Duodenal mucosa (tissue), 2 donors: Measurements from ENCODE around the gene LSAMP.

Experiments used
- H3K27ac ChIP-seq: one replicate; pipeline ENCODE4 v1.7.0; 2013; ENCODE audit warnings: low read depth, low read length
- H3K27me3 ChIP-seq, 2 donors: one replicate each; pipeline ENCODE4 v1.7.0; 2013; ENCODE audit warnings: low read length in 2 of 2, control low read depth in 1 of 2; ENCODE audit not compliant: insufficient read depth in 2 of 2, control insufficient read depth in 1 of 2
- H3K36me3 ChIP-seq, 2 donors: one replicate each; pipeline ENCODE4 v1.7.0; 2013; ENCODE audit warnings: low read length in 2 of 2, control low read depth in 1 of 2; ENCODE audit not compliant: insufficient read depth in 2 of 2, control insufficient read depth in 1 of 2
- H3K4me1 ChIP-seq, 2 donors: one replicate each; pipeline ENCODE4 v1.7.0; 2013; ENCODE audit warnings: low read length in 2 of 2, control low read depth in 1 of 2; ENCODE audit not compliant: insufficient read depth in 2 of 2, control insufficient read depth in 1 of 2
- H3K4me3 ChIP-seq, 2 donors: one replicate each; pipeline ENCODE4 v1.7.0; 2013; ENCODE audit warnings: low read length in 2 of 2, low read depth in 1 of 2
- H3K9ac ChIP-seq, 2 donors: one replicate each; pipeline ENCODE4 v1.7.0; 2013; ENCODE audit warnings: low read length in 2 of 2, low read depth in 1 of 2
- H3K9me3 ChIP-seq, 2 donors: one replicate each; pipeline ENCODE4 v1.7.0; 2013; ENCODE audit warnings: low read length in 2 of 2, control low read depth in 1 of 2; ENCODE audit not compliant: control insufficient read depth in 1 of 2

LSAMP gene

GRCh38 chr3:115876876-115877614 is 568.2 kb downstream of the LSAMP start:
- Histone ChIP-seq H3K9me3 (no peaks in the 10 kb centered on the region), H3K4me3 (no peak overlapping the region), H3K27ac (no peak overlapping the region), H3K4me1 (no peaks in the 10 kb centered on the region), H3K9ac (no peak overlapping the region), H3K27me3 (no peaks in the 10 kb centered on the region), H3K36me3 (no peaks in the 10 kb centered on the region)

DNA sequence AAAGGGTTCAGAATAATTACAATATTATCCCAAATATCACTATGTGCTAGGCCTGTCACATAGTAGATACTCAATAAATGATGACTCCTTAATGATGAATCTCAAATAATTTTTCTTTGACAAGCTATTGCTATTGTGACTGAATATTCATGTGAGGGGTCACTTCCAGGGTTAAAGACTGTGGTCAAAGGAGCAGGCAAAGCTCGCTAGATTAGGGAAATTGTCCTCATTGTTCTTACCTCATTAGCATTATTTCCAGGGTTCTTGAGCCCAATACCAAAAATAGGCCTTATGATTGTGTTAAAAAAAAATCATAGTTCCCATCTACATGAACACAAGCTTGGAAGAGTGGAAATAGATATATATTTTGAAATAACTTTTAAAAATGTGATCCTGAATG is 569.8 kb downstream of the LSAMP start:
- Histone ChIP-seq H3K27me3 (no peaks in the 10 kb centered on the region), H3K9me3 (no peaks in the 10 kb centered on the region), H3K27ac (no peak overlapping the region), H3K4me3 (no peak overlapping the region), H3K9ac (no peak overlapping the region), H3K36me3 (no peaks in the 10 kb centered on the region), H3K4me1 (no peaks in the 10 kb centered on the region)

- no peaks in the 10 kb centered on the region for H3K36me3 ChIP-seq
- no peak overlapping the region for H3K4me3 ChIP-seq
- H3K27ac ChIP-seq = no peak overlapping the region
- H3K27me3 ChIP-seq = no peaks in the 10 kb centered on the region
- no peak overlapping the region for H3K9ac ChIP-seq
- no peaks in the 10 kb centered on the region for H3K9me3 ChIP-seq
- no peaks in the 10 kb centered on the region for H3K4me1 ChIP-seq
Observed at GRCh38 chr3:115871735-115872134, 573.6 kb downstream of the LSAMP start.

GRCh38 chr3:115864911-115865310 is 580.4 kb downstream of the LSAMP start:
- H3K9me3 ChIP-seq = no peaks in the 10 kb centered on the region
- H3K4me3 ChIP-seq = no peak overlapping the region
- no peaks in the 10 kb centered on the region for H3K36me3 ChIP-seq
- H3K4me1 ChIP-seq = no peaks in the 10 kb centered on the region
- no peak overlapping the region for H3K9ac ChIP-seq
- H3K27me3 ChIP-seq = no peaks in the 10 kb centered on the region
- no peak overlapping the region for H3K27ac ChIP-seq

DNA sequence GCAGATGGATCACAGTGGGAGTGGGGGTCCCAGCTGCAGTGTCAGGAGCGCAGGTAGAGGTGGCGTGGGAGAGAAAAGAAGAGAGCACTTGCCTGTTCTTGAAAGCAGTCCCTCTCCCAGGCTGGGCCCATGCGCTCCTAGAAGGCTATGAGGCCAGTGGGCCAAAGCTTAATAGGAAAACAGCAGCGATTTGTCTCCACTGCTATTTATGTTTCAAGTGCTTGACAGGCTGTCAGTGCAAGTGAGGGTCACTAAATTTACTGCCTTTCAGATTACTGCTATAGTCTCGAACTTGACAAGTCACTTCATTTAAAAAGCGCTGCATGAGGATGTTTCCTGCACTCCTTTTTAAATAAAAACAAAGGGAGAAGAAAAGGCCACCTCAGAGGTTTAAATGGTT is 582.4 kb downstream of the LSAMP start:
- Histone ChIP-seq H3K36me3 (no peaks in the 10 kb centered on the region), H3K27me3 (no peaks in the 10 kb centered on the region), H3K9ac (no peak overlapping the region)

GRCh38 chr3:115862099-115862498 is 583.2 kb downstream of the LSAMP start:
- Histone ChIP-seq H3K27ac (no peak overlapping the region), H3K4me1 (peaks cover 0 to 6% of the 10 kb centered on the region in 2 donors), H3K9me3 (no peaks in the 10 kb centered on the region), H3K36me3 (no peaks in the 10 kb centered on the region), H3K27me3 (no peaks in the 10 kb centered on the region), H3K9ac (no peak overlapping the region), H3K4me3 (no peak overlapping the region)

More for the DNA sequence above, 582.4 kb downstream of the LSAMP start:
- Histone ChIP-seq H3K27ac (no peak overlapping the region), H3K9me3 (no peaks in the 10 kb centered on the region), H3K4me1 (no peaks in the 10 kb centered on the region), H3K4me3 (no peak overlapping the region)

DNA sequence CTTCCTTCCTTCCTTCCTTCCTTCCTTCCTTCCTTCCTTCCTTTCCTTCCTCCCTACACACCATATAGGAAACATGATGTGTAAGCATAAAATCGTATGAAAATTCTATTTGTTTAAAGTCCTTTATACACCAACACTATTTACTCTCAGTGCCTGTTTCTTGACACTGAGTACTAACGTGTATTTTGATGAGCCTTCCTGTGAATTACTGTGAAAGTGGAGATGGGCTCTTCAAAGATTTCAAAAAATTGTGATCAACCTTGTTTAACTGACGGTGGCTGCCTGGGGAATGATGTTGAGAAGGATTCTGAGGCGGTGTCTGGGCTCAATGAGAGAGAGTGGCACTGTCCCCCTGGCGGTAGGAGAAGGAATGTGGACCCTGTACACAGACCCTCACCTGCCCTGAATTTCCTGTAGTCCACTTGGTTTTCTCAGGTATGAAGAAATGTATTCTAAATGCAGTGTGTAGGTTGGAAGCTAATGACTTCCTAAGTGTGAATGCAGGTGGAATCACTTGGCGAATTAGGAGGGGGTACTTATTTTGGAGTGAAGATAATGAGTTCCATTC is 584.0 kb downstream of the LSAMP start:
- Histone ChIP-seq H3K4me1 (peaks cover 0 to 6% of the 10 kb centered on the region in 2 donors), H3K4me3 (no peak overlapping the region), H3K27ac (no peak overlapping the region), H3K9ac (no peak overlapping the region), H3K9me3 (no peaks in the 10 kb centered on the region), H3K27me3 (no peaks in the 10 kb centered on the region), H3K36me3 (no peaks in the 10 kb centered on the region)

- Histone ChIP-seq H3K27me3 (no peaks in the 10 kb centered on the region), H3K4me3 (no peak overlapping the region), H3K27ac (no peak overlapping the region), H3K9ac (no peak overlapping the region), H3K4me1 (peaks cover 0 to 6% of the 10 kb centered on the region in 2 donors), H3K9me3 (no peaks in the 10 kb centered on the region), H3K36me3 (no peaks in the 10 kb centered on the region)
Observed at GRCh38 chr3:115860766-115861165, 584.5 kb downstream of the LSAMP start.

DNA sequence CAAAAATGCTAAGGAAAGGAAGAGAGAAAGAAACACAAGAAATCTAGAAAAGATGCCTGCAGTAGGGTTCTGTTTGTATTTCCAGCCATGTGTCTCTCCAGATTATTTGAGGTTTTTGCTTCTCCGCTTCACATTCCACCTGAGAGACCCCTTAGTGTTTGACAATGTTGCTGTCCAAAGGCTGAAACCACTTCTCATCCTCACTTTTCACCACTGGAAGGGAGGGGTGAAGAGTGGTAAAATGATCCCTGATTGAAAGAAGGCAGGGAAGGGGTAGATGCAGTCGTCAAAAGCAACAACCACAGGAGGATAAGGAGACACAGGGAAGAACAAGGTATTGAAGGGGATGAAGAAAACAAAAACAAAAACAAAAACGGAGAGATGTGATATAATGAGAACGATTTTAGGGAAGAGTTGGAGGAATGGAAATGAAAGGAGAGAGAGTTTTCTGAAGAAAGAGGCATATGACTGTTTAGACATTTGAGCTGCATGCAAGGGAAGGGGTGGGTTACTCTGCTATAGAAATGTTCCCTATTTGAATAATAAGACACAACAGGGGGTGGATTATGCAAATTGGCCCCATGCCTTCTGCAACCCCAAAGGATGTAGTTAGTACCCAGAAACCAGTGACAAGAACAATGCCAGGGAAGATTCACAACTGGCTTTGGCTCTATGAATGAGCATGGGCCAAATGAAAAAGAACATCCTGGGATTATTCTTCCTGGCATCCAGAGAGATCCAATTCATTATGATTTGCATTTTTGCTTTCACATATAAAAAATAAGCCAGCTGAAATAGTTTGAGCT is 586.1 kb downstream of the LSAMP start:
- Histone ChIP-seq H3K36me3 (no peaks in the 10 kb centered on the region), H3K4me1 (peaks cover 0 to 6% of the 10 kb centered on the region in 2 donors), H3K9ac (no peak overlapping the region), H3K27me3 (no peaks in the 10 kb centered on the region), H3K9me3 (no peaks in the 10 kb centered on the region), H3K27ac (no peak overlapping the region), H3K4me3 (no peak overlapping the region)

GRCh38 chr3:115857518-115858136 is 587.7 kb downstream of the LSAMP start:
- Histone ChIP-seq H3K9ac (no peak overlapping the region), H3K9me3 (no peaks in the 10 kb centered on the region), H3K36me3 (no peaks in the 10 kb centered on the region), H3K4me1 (peaks cover 0 to 6% of the 10 kb centered on the region in 2 donors), H3K4me3 (no peak overlapping the region), H3K27ac (no peak overlapping the region), H3K27me3 (no peaks in the 10 kb centered on the region)
